PC-9 (cell line): ENCODE results near the gene BOC. TPM values are rescaled to one million over a fixed set of nuclear protein-coding genes. Genes with fewer than 3 reads are reported as not detected.

Experiments
- BruUV-seq: library from RNA; stranded (reverse); fragments of 400-500 nt; replicated peaks from 2 replicates; lab custom pipeline; 2021; lab: Mats Ljungman, UMichigan
- CTCF ChIA-PET: fragments of 300-600 bp; sonication (Branson Sonifier 250); formaldehyde crosslinking; loops from one replicate; lab custom pipeline; 2022; ENCODE audit warnings: antibody characterized with exemption; lab: Charles Lee
- POLR2A ChIA-PET: fragments of 300-600 bp; sonication (Branson Sonifier 250); formaldehyde crosslinking; loops from one replicate; lab custom pipeline; 2022; ENCODE audit warnings: antibody characterized with exemption; ENCODE audit not compliant: unreplicated experiment; lab: Charles Lee
- DNase-seq, 2 experiments: peaks; one replicate each; pipeline versions ENCODE4 v3.0.0 to v3.0.0-alpha.2; 2015 to 2022; ENCODE audit warnings: mixed read lengths in 1 of 2
- H2AFZ ChIP-seq: fragments of 200-600 bp; sonication (generic); 2 replicates; pipeline ENCODE4 v1.8.1; 2017; ENCODE audit warnings: antibody characterized with exemption
- H3F3A ChIP-seq: fragments of 200-600 bp; sonication (generic); 2 replicates; pipeline ENCODE4 v1.8.1; 2017; ENCODE audit warnings: antibody characterized with exemption, mild to moderate bottlenecking, low read depth; ENCODE audit not compliant: insufficient read depth
- H3K27ac ChIP-seq: fragments of 200-600 bp; sonication (generic); 2 replicates; pipeline ENCODE4 v1.6.1; 2016; ENCODE audit warnings: mixed run types
- H3K27me3 ChIP-seq: fragments of 200-600 bp; sonication (generic); 2 replicates; pipeline ENCODE4 v1.6.1; 2016; ENCODE audit warnings: low read depth, mixed run types; ENCODE audit not compliant: insufficient read depth
- H3K36me3 ChIP-seq: fragments of 200-600 bp; sonication (generic); 2 replicates; pipeline ENCODE4 v1.6.1; 2016; ENCODE audit warnings: low read depth, mixed run types
- H3K4me1 ChIP-seq: fragments of 200-600 bp; sonication (generic); replicated peaks from 2 replicates; pipeline ENCODE4 v1.6.1; 2016; ENCODE audit warnings: mixed run types; ENCODE audit not compliant: insufficient read depth
- H3K4me2 ChIP-seq: fragments of 200-600 bp; sonication (generic); 2 replicates; pipeline ENCODE4 v1.6.1; 2017; ENCODE audit warnings: mixed run types
- H3K4me3 ChIP-seq: fragments of 200-600 bp; sonication (generic); 2 replicates; pipeline ENCODE4 v1.6.1; 2016; ENCODE audit warnings: mixed run types
- H3K79me2 ChIP-seq: fragments of 200-600 bp; sonication (generic); 2 replicates; pipeline ENCODE4 v1.6.1; 2017; ENCODE audit warnings: low read depth, mixed run types
- H3K9me2 ChIP-seq: fragments of 200-600 bp; sonication (generic); 2 replicates; pipeline ENCODE4 v1.8.1; 2017; ENCODE audit warnings: mild to moderate bottlenecking; ENCODE audit not compliant: insufficient read depth
- H3K9me3 ChIP-seq: fragments of 200-600 bp; sonication (generic); 2 replicates; pipeline ENCODE4 v1.8.1; 2016; ENCODE audit warnings: low read depth; ENCODE audit not compliant: insufficient read depth
- H4K20me1 ChIP-seq: fragments of 200-600 bp; sonication (generic); 2 replicates; pipeline ENCODE4 v1.8.1; 2017; ENCODE audit not compliant: insufficient read depth
- CTCF ChIP-seq: fragments of 200-600 bp; sonication (generic); conservative IDR thresholded peaks from 2 replicates; pipeline ENCODE4 v1.6.1; 2017; ENCODE audit warnings: mixed run types, antibody characterized with exemption, mild to moderate bottlenecking, moderate library complexity
- EZH2 ChIP-seq: fragments of 200-600 bp; sonication (generic); IDR thresholded peaks from 2 replicates; pipeline ENCODE4 v1.8.0; 2017; ENCODE audit warnings: antibody characterized with exemption, low read depth
- intact Hi-C: fragments of 100-400 bp; cut with micrococcal nuclease; formaldehyde crosslinking; loops from one replicate; pipeline ENCODE4 v1.10.0; 2022; ENCODE audit not compliant: unreplicated experiment
- total RNA-seq: library from RNA; stranded (reverse); gene quantifications from 2 replicates; pipeline ENCODE4 v1.2.3, GENCODE V29; 2021

The BOC gene
- total RNA-seq, 1 experiment from 2014 or later, result 3.0 TPM

- H3K36me3 ChIP-seq, result no peaks in the 10 kb centered on the region
- H2AFZ ChIP-seq, result no peak overlapping the region
- H3K27me3 ChIP-seq, result no peaks in the 10 kb centered on the region
- POLR2A ChIA-PET, result no interaction called here
- H3K4me3 ChIP-seq, result no peak overlapping the region
- H3K27ac ChIP-seq, result no peak overlapping the region
- CTCF ChIA-PET, result no interaction called here
- no peaks in the 10 kb centered on the region for H4K20me1 ChIP-seq
- H3K9me2 ChIP-seq, result no peaks in the 10 kb centered on the region
- H3K4me1 ChIP-seq, result 0 out of 2 replicates have a peak, but pooled peaks cover 8% of the 10 kb centered on the region
- no TSS peak for BruUV-seq
- no peak for DNase-seq
- no peaks in the 10 kb centered on the region for H3K79me2 ChIP-seq
- H3F3A ChIP-seq, result no peaks in the 10 kb centered on the region
- H3K4me2 ChIP-seq, result no peak overlapping the region
- TF ChIP-seq EZH2, result no peak
- TF ChIP-seq CTCF, result no peak
- intact Hi-C loops, result no loop called here
- no peaks in the 10 kb centered on the region for H3K9me3 ChIP-seq
These were observed 62.4 kb downstream of the BOC start for GRCh38 chr3:113273604-113274378.

- Histone ChIP-seq H3K9me2 (no peaks in the 10 kb centered on the region), H3K9me3 (no peaks in the 10 kb centered on the region), H3K4me3 (no peak overlapping the region), H3K79me2 (no peaks in the 10 kb centered on the region), H3K4me2 (no peak overlapping the region), H3K36me3 (no peaks in the 10 kb centered on the region), H3K4me1 (0 out of 2 replicates have a peak, but pooled peaks cover 8% of the 10 kb centered on the region), H3F3A (no peaks in the 10 kb centered on the region), H3K27me3 (no peaks in the 10 kb centered on the region), H2AFZ (no peak overlapping the region), H3K27ac (no peak overlapping the region), H4K20me1 (no peaks in the 10 kb centered on the region)
- DNase-seq, result no peak
- TF ChIP-seq CTCF, result no peak
- no peak for TF ChIP-seq EZH2
- CTCF ChIA-PET, result no interaction called here
- intact Hi-C loops, result loop anchor here (5.0 kb wide), 2 partner anchors 42 to 127 kb away; no protein-coding TSS in a partner anchor
- no TSS peak for BruUV-seq
- POLR2A ChIA-PET, result no interaction called here
These were observed 63.3 kb downstream of the BOC start for GRCh38 chr3:113274425-113275257.

GRCh38 chr3:113275258-113275556, 63.9 kb downstream of the BOC start:
- no peaks in the 10 kb centered on the region for H3K79me2 ChIP-seq
- no peak overlapping the region for H3K27ac ChIP-seq
- ChIA-PET POLR2A (no interaction called here), CTCF (interaction anchor here (0.6 kb wide), 1 partner anchor 35 kb away, joined by 3 read pairs; no protein-coding TSS in a partner anchor)
- BruUV-seq, result no TSS peak
- no peaks in the 10 kb centered on the region for H3K9me3 ChIP-seq
- H3K36me3 ChIP-seq, result no peaks in the 10 kb centered on the region
- no peaks in the 10 kb centered on the region for H3F3A ChIP-seq
- no peaks in the 10 kb centered on the region for H4K20me1 ChIP-seq
- no peaks in the 10 kb centered on the region for H3K9me2 ChIP-seq
- no peaks in the 10 kb centered on the region for H3K27me3 ChIP-seq
- H3K4me3 ChIP-seq, result no peak overlapping the region
- no peak overlapping the region for H3K4me2 ChIP-seq
- H3K4me1 ChIP-seq, result 0 out of 2 replicates have a peak, but pooled peaks cover 8% of the 10 kb centered on the region
- no peak overlapping the region for H2AFZ ChIP-seq
- intact Hi-C loops, result loop anchor here (5.0 kb wide), 2 partner anchors 43 to 128 kb away; no protein-coding TSS in a partner anchor
- TF ChIP-seq EZH2, result no peak
- no peak for TF ChIP-seq CTCF
- no peak for DNase-seq
